ENCODE data around the gene SEPTIN10.
"Not testable (repeated sequence)": the region's sequence is repeated elsewhere in the genome, so short reads cannot be mapped to it uniquely, and the experiment has no call there.

The SEPTIN10 gene

GRCh38 chr2:109633284-109633961 lies 19.7 kb upstream of the SEPTIN10 start:
- Histone ChIP-seq H3K9me3 (ENCODE audit: control insufficient read depth in 5 of 5, low read length in 5 of 5) (no peaks in the 10 kb centered on the region), H3K36me3 (ENCODE audit: control insufficient read depth in 5 of 5, insufficient read depth in 5 of 5, low read length in 5 of 5) (no peaks in the 10 kb centered on the region), H3K27ac (ENCODE audit: low read depth, low read length) (no peak overlapping the region), H3K4me1 (ENCODE audit: control insufficient read depth in 5 of 5, insufficient read depth in 5 of 5, low read length in 5 of 5) (peaks cover 0 to 23% (median 16%) of the 10 kb centered on the region in 5 donors), H3K9ac (ENCODE audit: low read length in 5 of 5) (no peak overlapping the region), H3K27me3 (ENCODE audit: control insufficient read depth in 5 of 5, insufficient read depth in 4 of 5, low read length in 5 of 5) (no peaks in the 10 kb centered on the region), H3K4me3 (ENCODE audit: low read depth in 1 of 5, low read length in 5 of 5) (no peak overlapping the region)

- no peak overlapping the region for H3K27ac ChIP-seq (ENCODE audit: low read depth, low read length)
- no peaks in the 10 kb centered on the region for H3K36me3 ChIP-seq (ENCODE audit: control insufficient read depth in 5 of 5, insufficient read depth in 5 of 5, low read length in 5 of 5)
- no peaks in the 10 kb centered on the region for H3K27me3 ChIP-seq (ENCODE audit: control insufficient read depth in 5 of 5, insufficient read depth in 4 of 5, low read length in 5 of 5)
- H3K9ac ChIP-seq (ENCODE audit: low read length in 5 of 5), result no peak overlapping the region
- H3K4me1 ChIP-seq (ENCODE audit: control insufficient read depth in 5 of 5, insufficient read depth in 5 of 5, low read length in 5 of 5), result peaks cover 0 to 14% (median 6%) of the 10 kb centered on the region in 5 donors
- H3K9me3 ChIP-seq (ENCODE audit: control insufficient read depth in 5 of 5, low read length in 5 of 5), result no peaks in the 10 kb centered on the region
- no peak overlapping the region for H3K4me3 ChIP-seq (ENCODE audit: low read depth in 1 of 5, low read length in 5 of 5)
These were observed 18.5 kb upstream of the SEPTIN10 start for GRCh38 chr2:109632158-109632789.

GRCh38 chr2:109631741-109632140 lies 18.0 kb upstream of the SEPTIN10 start:
- Histone ChIP-seq H3K27ac (ENCODE audit: low read depth, low read length) (no peak overlapping the region), H3K9me3 (ENCODE audit: control insufficient read depth in 5 of 5, low read length in 5 of 5) (no peaks in the 10 kb centered on the region), H3K4me1 (ENCODE audit: control insufficient read depth in 5 of 5, insufficient read depth in 5 of 5, low read length in 5 of 5) (peaks cover 0 to 14% (median 6%) of the 10 kb centered on the region in 5 donors), H3K36me3 (ENCODE audit: control insufficient read depth in 5 of 5, insufficient read depth in 5 of 5, low read length in 5 of 5) (no peaks in the 10 kb centered on the region), H3K4me3 (ENCODE audit: low read depth in 1 of 5, low read length in 5 of 5) (no peak overlapping the region), H3K9ac (ENCODE audit: low read length in 5 of 5) (no peak overlapping the region), H3K27me3 (ENCODE audit: control insufficient read depth in 5 of 5, insufficient read depth in 4 of 5, low read length in 5 of 5) (no peaks in the 10 kb centered on the region)

DNA sequence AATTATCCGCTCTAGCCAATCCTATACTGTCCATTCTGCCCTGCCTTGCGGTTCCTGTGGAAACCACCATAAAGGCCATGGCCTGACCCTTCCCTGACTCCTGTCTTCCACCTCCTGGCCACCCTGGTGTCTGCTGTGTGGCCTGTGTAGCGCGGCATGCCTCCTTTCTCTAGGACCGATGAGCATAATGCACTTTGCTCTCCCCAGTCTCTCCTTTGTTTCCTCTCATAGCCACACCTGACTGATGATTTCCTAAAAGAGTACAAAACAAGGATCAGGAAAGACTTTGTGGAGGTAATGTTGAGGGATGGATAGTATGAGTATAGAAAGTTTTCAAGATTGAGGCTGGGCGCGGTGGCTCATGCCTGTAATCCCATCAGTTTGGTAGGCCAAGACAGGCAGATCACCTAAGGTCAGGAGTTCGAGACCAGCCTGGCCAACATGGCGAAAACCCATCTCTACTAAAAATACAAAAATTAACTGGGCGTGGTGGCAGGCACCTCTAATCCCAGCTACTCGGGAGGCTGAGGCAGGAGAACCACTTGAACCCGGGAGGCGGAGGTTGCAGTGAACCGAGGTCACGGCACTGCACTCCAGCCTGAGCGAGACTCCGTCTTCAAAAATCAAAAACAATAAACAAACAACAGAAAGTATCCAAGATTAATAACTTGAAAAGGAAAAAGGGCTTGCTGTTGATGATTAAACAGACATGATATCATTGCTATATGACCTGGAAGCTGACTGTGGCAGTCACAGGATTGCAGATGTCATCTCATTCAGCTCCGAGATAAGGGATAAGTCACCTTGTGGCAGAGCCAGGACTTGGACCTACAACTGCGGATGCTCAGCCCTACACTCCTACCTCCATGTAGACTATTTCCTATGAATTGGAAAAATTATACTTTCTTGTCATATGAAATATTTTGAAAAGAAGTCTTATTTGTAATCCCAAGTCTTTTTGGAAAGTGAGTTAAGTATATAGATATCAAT lies 17.0 kb upstream of the SEPTIN10 start:
- H3K36me3 ChIP-seq (ENCODE audit: control insufficient read depth in 5 of 5, insufficient read depth in 5 of 5, low read length in 5 of 5), result no peaks in the 10 kb centered on the region
- H3K9ac ChIP-seq (ENCODE audit: low read length in 5 of 5), result no peak overlapping the region
- H3K4me1 ChIP-seq (ENCODE audit: control insufficient read depth in 5 of 5, insufficient read depth in 5 of 5, low read length in 5 of 5), result peaks cover 0 to 7% (median under 1%) of the 10 kb centered on the region in 5 donors
- no peak overlapping the region for H3K4me3 ChIP-seq (ENCODE audit: low read depth in 1 of 5, low read length in 5 of 5)
- H3K27me3 ChIP-seq (ENCODE audit: control insufficient read depth in 5 of 5, insufficient read depth in 4 of 5, low read length in 5 of 5), result no peaks in the 10 kb centered on the region
- no peaks in the 10 kb centered on the region for H3K9me3 ChIP-seq (ENCODE audit: control insufficient read depth in 5 of 5, low read length in 5 of 5)
- H3K27ac ChIP-seq (ENCODE audit: low read depth, low read length), result no peak overlapping the region

GRCh38 chr2:109629867-109630266 lies 16.1 kb upstream of the SEPTIN10 start:
- Histone ChIP-seq H3K9me3 (ENCODE audit: control insufficient read depth in 5 of 5, low read length in 5 of 5) (no peaks in the 10 kb centered on the region), H3K36me3 (ENCODE audit: control insufficient read depth in 5 of 5, insufficient read depth in 5 of 5, low read length in 5 of 5) (no peaks in the 10 kb centered on the region), H3K9ac (ENCODE audit: low read length in 5 of 5) (no peak overlapping the region), H3K4me3 (ENCODE audit: low read depth in 1 of 5, low read length in 5 of 5) (no peak overlapping the region), H3K27ac (ENCODE audit: low read depth, low read length) (no peak overlapping the region), H3K27me3 (ENCODE audit: control insufficient read depth in 5 of 5, insufficient read depth in 4 of 5, low read length in 5 of 5) (no peaks in the 10 kb centered on the region), H3K4me1 (ENCODE audit: control insufficient read depth in 5 of 5, insufficient read depth in 5 of 5, low read length in 5 of 5) (peaks cover 0 to 7% (median 0%) of the 10 kb centered on the region in 5 donors)

GRCh38 chr2:109628321-109628720 lies 14.6 kb upstream of the SEPTIN10 start:
- not testable (repeated sequence) for H3K9me3 ChIP-seq (ENCODE audit: control insufficient read depth in 5 of 5, low read length in 5 of 5); H3K36me3 ChIP-seq (ENCODE audit: control insufficient read depth in 5 of 5, insufficient read depth in 5 of 5, low read length in 5 of 5); H3K9ac ChIP-seq (ENCODE audit: low read length in 5 of 5); H3K27me3 ChIP-seq (ENCODE audit: control insufficient read depth in 5 of 5, insufficient read depth in 4 of 5, low read length in 5 of 5); H3K27ac ChIP-seq (ENCODE audit: low read depth, low read length); H3K4me3 ChIP-seq (ENCODE audit: low read depth in 1 of 5, low read length in 5 of 5); H3K4me1 ChIP-seq (ENCODE audit: control insufficient read depth in 5 of 5, insufficient read depth in 5 of 5, low read length in 5 of 5)

GRCh38 chr2:109624339-109624738 lies 10.6 kb upstream of the SEPTIN10 start:
- H3K36me3 ChIP-seq (ENCODE audit: control insufficient read depth in 5 of 5, insufficient read depth in 5 of 5, low read length in 5 of 5), result no peaks in the 10 kb centered on the region
- no peaks in the 10 kb centered on the region for H3K4me1 ChIP-seq (ENCODE audit: control insufficient read depth in 5 of 5, insufficient read depth in 5 of 5, low read length in 5 of 5)
- no peak overlapping the region for H3K9ac ChIP-seq (ENCODE audit: low read length in 5 of 5)
- no peaks in the 10 kb centered on the region for H3K27me3 ChIP-seq (ENCODE audit: control insufficient read depth in 5 of 5, insufficient read depth in 4 of 5, low read length in 5 of 5)
- no peaks in the 10 kb centered on the region for H3K9me3 ChIP-seq (ENCODE audit: control insufficient read depth in 5 of 5, low read length in 5 of 5)
- no peak overlapping the region for H3K27ac ChIP-seq (ENCODE audit: low read depth, low read length)
- H3K4me3 ChIP-seq (ENCODE audit: low read depth in 1 of 5, low read length in 5 of 5), result no peak overlapping the region

- Histone ChIP-seq H3K9me3 (ENCODE audit: control insufficient read depth in 5 of 5, low read length in 5 of 5) (no peaks in the 10 kb centered on the region), H3K36me3 (ENCODE audit: control insufficient read depth in 5 of 5, insufficient read depth in 5 of 5, low read length in 5 of 5) (no peaks in the 10 kb centered on the region), H3K9ac (ENCODE audit: low read length in 5 of 5) (no peak overlapping the region), H3K4me1 (ENCODE audit: control insufficient read depth in 5 of 5, insufficient read depth in 5 of 5, low read length in 5 of 5) (no peaks in the 10 kb centered on the region), H3K4me3 (ENCODE audit: low read depth in 1 of 5, low read length in 5 of 5) (no peak overlapping the region), H3K27ac (ENCODE audit: low read depth, low read length) (no peak overlapping the region), H3K27me3 (ENCODE audit: control insufficient read depth in 5 of 5, insufficient read depth in 4 of 5, low read length in 5 of 5) (no peaks in the 10 kb centered on the region)
These were observed 10.2 kb upstream of the SEPTIN10 start for GRCh38 chr2:109623923-109624322.

DNA sequence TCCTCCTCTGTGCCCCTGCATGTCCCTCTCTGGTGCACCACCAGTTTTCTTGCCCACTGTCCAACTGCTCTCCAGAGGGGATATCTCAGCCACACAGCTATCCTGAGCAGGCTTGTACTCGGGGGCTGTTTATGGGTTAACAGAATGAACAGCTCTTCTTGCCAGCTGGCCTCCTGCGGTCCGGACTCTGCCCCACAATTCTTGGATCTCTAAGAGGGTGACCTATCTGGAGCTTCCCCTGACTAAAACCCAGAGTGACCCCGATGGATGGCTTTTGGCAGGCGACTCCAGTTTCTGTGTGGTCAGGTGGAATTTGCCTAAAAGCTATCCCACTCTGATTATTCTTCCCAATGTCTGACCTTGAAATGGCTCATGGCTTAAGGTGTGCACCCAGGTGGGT lies 9.5 kb upstream of the SEPTIN10 start:
- Histone ChIP-seq H3K9me3 (ENCODE audit: control insufficient read depth in 5 of 5, low read length in 5 of 5) (no peaks in the 10 kb centered on the region), H3K4me1 (ENCODE audit: control insufficient read depth in 5 of 5, insufficient read depth in 5 of 5, low read length in 5 of 5) (no peaks in the 10 kb centered on the region), H3K27ac (ENCODE audit: low read depth, low read length) (no peak overlapping the region), H3K27me3 (ENCODE audit: control insufficient read depth in 5 of 5, insufficient read depth in 4 of 5, low read length in 5 of 5) (no peaks in the 10 kb centered on the region), H3K4me3 (ENCODE audit: low read depth in 1 of 5, low read length in 5 of 5) (no peak overlapping the region), H3K36me3 (ENCODE audit: control insufficient read depth in 5 of 5, insufficient read depth in 5 of 5, low read length in 5 of 5) (no peaks in the 10 kb centered on the region), H3K9ac (ENCODE audit: low read length in 5 of 5) (no peak overlapping the region)
